ENCODE results near the gene DUSP10.

- TF ChIP-seq, protein P1, sequence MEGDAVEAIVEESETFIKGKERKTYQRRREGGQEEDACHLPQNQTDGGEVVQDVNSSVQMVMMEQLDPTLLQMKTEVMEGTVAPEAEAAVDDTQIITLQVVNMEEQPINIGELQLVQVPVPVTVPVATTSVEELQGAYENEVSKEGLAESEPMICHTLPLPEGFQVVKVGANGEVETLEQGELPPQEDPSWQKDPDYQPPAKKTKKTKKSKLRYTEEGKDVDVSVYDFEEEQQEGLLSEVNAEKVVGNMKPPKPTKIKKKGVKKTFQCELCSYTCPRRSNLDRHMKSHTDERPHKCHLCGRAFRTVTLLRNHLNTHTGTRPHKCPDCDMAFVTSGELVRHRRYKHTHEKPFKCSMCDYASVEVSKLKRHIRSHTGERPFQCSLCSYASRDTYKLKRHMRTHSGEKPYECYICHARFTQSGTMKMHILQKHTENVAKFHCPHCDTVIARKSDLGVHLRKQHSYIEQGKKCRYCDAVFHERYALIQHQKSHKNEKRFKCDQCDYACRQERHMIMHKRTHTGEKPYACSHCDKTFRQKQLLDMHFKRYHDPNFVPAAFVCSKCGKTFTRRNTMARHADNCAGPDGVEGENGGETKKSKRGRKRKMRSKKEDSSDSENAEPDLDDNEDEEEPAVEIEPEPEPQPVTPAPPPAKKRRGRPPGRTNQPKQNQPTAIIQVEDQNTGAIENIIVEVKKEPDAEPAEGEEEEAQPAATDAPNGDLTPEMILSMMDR (conservative IDR thresholded peaks at IDR 0.05; ENCODE audit: low read depth, low read length), result no peak
- no peak for TF ChIP-seq EZH2 (IDR thresholded peaks at IDR 0.05; ENCODE audit: borderline replicate concordance, low read depth, low read length, poor library complexity, severe bottlenecking)
These were observed 21.9 kb downstream of the DUSP10 start for GRCh38 chr1:221719987-221720386.

Measured in A673 (cell line).